GM12864 (cell line): ENCODE measurements around the gene PPP1R15A.
"Not testable (repeated sequence)": the region's sequence is repeated elsewhere in the genome, so short reads cannot be mapped to it uniquely, and the experiment has no call there.

Experiments
- DNase-seq: peaks from one replicate; pipeline ENCODE4 v3.0.0-alpha.2; 2011; ENCODE audit warnings: low read depth
- H3K4me3 ChIP-seq: 2 replicates; pipeline ENCODE4 v1.5.1; 2011; ENCODE audit warnings: mild to moderate bottlenecking, low read depth, low read length, control low read depth
- CTCF ChIP-seq: IDR thresholded peaks from 2 replicates; pipeline ENCODE4 v1.5.1; 2011; ENCODE audit warnings: low read depth, mild to moderate bottlenecking, moderate library complexity, low read length, control low read depth, inconsistent platforms; ENCODE audit errors: missing control alignments

PPP1R15A gene

GRCh38 chr19:48899781-48900476, 27.7 kb downstream of the PPP1R15A start, which contains the start of gene NUCB1:
NUCB1 (plus strand) TSS chr19:48900312; CDS start chr19:48900797, 485 bp downstream.
- peak within 1 kb of the TSS; percentile 95 for H3K4me3 ChIP-seq
- peak; percentile 93 for DNase-seq
- TF ChIP-seq CTCF = no peak

- no peak for TF ChIP-seq CTCF
- no peak for DNase-seq
- H3K4me3 ChIP-seq = peak overlapping the region; percentile 95
Observed at GRCh38 chr19:48900477-48901406, 28.5 kb downstream of the PPP1R15A start.

- DNase-seq = not testable (repeated sequence)
Observed at GRCh38 chr19:48902291-48902690, 30.1 kb downstream of the PPP1R15A start.

GRCh38 chr19:48903788-48904187, 31.6 kb downstream of the PPP1R15A start:
- DNase-seq, H3K4me3 ChIP-seq: not testable (repeated sequence)

More at GRCh38 chr19:48902291-48902690, 30.1 kb downstream of the PPP1R15A start:
- not testable (repeated sequence) for H3K4me3 ChIP-seq

GRCh38 chr19:48905664-48906063, 33.4 kb downstream of the PPP1R15A start:
- no peak for TF ChIP-seq CTCF
- no peak for DNase-seq
- no peak overlapping the region for H3K4me3 ChIP-seq

GRCh38 chr19:48906324-48906723, 34.1 kb downstream of the PPP1R15A start:
- no peak for DNase-seq
- TF ChIP-seq CTCF = no peak
- H3K4me3 ChIP-seq = no peak overlapping the region

- DNase-seq = no peak
- no peak overlapping the region for H3K4me3 ChIP-seq
- no peak for TF ChIP-seq CTCF
Observed at GRCh38 chr19:48907671-48908070, 35.5 kb downstream of the PPP1R15A start.

- not testable (repeated sequence) for DNase-seq
Observed at GRCh38 chr19:48909424-48910077, 37.3 kb downstream of the PPP1R15A start.

More at GRCh38 chr19:48909424-48910077, 37.3 kb downstream of the PPP1R15A start:
- not testable (repeated sequence) for H3K4me3 ChIP-seq
